ENCODE data around the gene ZNHIT6.

- no peak for TF ChIP-seq YY1 (tag by site-specific recombination; IDR thresholded peaks at IDR 0.05)
- TF ChIP-seq ZBTB49 (tag by site-specific recombination; IDR thresholded peaks at IDR 0.05; ENCODE audit: low read depth): no peak
- no peak for TF ChIP-seq CTCF (tag by site-specific recombination; IDR thresholded peaks at IDR 0.05)
- no peak for TF ChIP-seq ZNF560 (tag by site-specific recombination; IDR thresholded peaks at IDR 0.05; ENCODE audit: borderline replicate concordance)
- TF ChIP-seq ZNF707 (tag by site-specific recombination; IDR thresholded peaks at IDR 0.05): no peak
These were observed 99.4 kb downstream of the ZNHIT6 start for GRCh38 chr1:85608851-85609250.
